NOMO-1 (cell line): ENCODE results near the gene YJEFN3.
A peak's percentile ranks its signal among the peaks of the same experiment; 100 is the strongest.

Source experiments
- DNase-seq, 2 experiments: peaks; one replicate each; lab custom pipeline; 2025; ENCODE audit not compliant: unreplicated experiment in 2 of 2; lab: John Stamatoyannopoulos, UW

Gene YJEFN3

DNA sequence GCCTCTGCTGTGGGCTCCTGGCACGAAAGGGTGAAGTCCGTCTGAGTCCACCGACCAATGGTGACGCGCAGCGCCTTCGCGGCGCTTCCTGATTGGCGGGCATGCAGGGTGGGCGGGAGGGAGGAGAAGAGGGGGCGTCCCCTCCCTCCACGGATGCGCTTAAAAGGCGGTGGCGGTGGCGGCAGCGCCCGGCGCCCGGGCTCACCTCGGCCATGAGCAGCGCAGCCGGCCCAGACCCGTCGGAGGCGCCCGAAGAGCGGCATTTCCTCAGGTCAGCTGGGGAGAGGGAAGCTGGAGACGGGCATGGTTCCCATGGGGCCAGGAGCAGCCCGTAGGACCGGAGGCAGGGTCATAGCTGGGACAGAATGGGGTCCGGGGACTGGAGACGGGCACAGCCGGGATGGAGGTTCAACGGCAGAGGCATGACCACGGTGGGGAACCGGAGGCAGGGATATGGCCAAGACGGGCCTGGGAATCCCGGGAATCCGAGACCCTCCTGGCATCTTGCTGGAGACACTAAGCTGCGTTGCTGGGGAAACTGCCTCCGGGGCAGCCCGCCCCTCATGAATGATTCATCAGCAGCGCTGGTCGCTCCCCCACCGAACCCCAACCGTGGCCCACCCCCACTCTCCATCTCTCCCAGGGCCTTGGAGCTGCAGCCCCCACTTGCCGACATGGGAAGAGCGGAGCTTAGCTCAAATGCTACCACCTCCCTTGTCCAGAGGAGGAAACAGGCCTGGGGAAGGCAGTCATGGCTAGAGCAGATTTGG is at the start of gene YJEFN3:
TSS of gene YJEFN3 (plus strand) at position 191 of the 770 bp plus-strand sequence. CDS start at position 213, 22 bp downstream.
- no peak for DNase-seq

GRCh38 chr19:19480688-19481087 is 48.0 kb upstream of the YJEFN3 start:
- DNase-seq, result no peak

- no peak for DNase-seq
Measured at GRCh38 chr19:19482809-19483596, 45.7 kb upstream of the YJEFN3 start.

DNA sequence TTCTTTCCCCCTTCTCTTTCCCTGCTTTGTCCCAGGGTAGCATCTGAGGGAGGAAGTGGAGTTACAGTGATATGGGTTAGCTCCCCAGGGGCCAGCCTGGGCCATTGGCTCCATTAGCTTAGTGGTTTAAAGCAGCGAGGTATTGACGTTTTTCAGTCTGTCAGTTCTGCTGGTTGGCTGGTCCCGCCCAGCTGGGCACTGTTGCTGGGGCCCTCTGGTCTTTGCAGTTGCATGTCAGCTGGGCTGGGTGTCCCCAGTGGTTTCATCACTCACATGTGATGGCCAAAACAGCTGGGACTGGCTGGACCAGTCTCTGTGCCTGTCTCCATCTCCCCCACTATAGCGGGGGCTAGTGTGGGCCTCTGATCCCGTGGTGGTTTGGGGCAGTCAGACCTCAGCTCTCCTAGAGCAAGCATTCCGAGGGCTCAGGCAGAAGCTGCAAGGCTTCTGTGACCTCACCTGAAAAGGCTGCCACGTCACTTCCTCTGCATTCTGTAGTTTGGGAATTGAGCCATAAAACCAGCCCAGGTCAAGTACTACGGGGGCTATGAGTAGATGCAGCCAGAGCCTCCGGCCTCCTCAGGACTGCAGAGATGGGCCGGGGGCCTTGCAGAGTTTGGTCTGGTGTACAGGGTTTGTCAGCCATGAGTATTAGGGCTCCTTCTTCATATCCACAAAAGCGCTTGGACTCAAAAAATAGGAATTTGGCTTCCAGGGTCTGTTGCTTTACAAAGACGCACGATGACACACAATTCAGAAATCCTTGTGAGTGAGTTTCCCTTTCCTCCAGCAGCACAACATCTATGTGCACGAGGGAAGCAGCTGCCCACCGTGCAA is 43.3 kb upstream of the YJEFN3 start:
- DNase-seq, result no peak

DNA sequence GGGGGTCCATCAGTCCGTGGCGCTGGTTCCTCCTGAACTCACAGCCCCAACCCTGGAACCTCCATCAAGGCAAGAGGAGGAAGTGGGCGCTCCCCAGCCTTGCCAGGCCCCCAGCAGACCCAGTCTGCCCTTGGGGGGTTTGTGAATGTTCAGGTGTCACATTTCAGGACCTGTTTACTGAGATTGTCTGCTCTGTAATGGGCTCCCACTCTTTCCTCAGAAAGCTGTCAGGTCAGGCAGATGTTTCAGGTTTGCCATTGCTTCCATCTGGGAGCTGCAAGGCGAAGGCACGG is 42.8 kb upstream of the YJEFN3 start:
- DNase-seq, result no peak

- no peak for DNase-seq
Measured at GRCh38 chr19:19486343-19487076, 42.2 kb upstream of the YJEFN3 start.

- DNase-seq, result no peak
Measured at GRCh38 chr19:19487077-19487949, 41.4 kb upstream of the YJEFN3 start.

- no peak for DNase-seq
Measured at GRCh38 chr19:19487950-19488874, 40.5 kb upstream of the YJEFN3 start.

DNA sequence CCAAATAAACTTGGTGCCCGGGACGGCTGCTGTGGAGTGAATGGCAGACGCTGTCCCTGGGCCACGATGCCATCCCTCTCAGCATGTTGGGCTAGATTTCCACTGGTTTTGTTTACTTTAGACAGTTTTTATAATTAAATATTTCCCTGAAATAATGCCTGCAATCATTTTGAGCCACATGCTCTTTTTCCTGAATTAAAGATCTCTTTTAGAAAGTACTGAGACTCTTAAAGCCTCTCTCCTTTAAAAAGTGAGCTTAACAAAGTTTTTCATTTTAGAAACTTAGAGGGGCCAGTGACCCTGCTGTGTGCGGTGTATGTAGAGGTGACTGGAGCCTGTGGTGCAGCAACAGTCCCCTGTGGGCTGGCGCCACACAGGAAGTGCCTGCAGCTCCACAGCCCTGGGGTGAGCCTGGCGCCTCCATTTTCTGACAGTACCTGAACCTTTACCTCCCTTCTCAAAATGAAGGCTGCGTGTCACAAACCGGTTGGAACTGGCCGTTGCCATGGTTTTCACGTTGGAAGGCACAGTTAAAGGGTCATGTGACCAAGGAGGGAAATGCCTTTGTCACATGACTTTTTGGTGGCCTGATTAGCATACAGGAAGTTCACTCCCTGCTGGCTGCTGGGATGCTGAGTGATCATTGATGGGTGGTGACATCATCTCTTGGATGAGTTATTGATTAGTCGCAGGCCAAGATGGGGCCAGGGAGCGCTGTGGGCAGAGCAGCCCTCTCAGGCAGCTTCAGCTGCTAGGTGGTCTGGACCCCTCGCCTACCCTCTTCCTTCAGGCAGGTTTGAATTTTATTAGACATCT is 39.6 kb upstream of the YJEFN3 start:
- DNase-seq, result peak; percentile 67 to 84

- no peak for DNase-seq
Measured at GRCh38 chr19:19489804-19490204, 38.9 kb upstream of the YJEFN3 start.

GRCh38 chr19:19490214-19490968 is 38.3 kb upstream of the YJEFN3 start:
- peak; percentile 23 to 73 for DNase-seq

- DNase-seq, result no peak
Measured at GRCh38 chr19:19491321-19492025, 37.2 kb upstream of the YJEFN3 start.

- no peak for DNase-seq
Measured at GRCh38 chr19:19492026-19492610, 36.6 kb upstream of the YJEFN3 start.

DNA sequence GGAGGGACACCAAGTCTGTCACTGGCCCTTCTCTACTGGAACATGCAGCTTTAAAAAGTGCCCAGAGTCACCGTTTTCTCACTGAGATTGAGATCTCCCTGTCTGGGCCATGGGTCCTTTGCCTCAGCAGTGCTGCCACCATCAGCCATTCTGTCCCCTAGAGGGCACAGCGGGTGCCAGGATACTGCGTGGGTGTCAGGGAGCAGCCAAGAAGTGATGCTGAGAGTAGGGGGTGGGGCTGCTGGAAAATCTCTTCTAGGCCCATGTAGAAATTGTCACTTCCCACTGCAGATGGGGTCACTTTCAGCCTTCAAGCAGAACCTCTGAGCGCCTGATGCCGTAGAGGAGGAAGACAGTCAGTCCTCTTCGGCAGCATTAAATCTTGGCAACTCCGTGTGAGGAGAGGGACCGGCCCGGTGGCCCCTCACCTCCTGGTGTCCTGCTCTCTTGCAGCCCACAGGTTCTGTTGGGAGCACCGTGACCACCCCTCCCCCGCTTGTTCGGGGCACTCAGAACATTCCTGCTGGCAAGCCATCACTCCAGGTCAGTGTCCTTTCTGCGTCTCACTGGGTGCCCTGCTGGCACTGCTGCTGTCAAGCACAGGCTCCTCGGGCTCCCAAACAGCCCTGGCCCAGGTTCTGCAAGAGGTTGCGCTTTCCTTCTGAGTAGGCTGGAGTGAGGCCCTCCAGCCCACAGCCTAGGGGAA is 34.7 kb upstream of the YJEFN3 start:
- no peak for DNase-seq
